K562 (cell line): ENCODE results near the gene LIX1. TPM values are rescaled to one million over a fixed set of nuclear protein-coding genes. Genes with fewer than 3 reads are reported as not detected.

ENCODE experiments used
- AFF1 ChIP-seq, 2 experiments: fragments of 450-650 bp; IDR thresholded peaks; 2 replicates each; pipeline ENCODE4 v1.6.1; 2018; ENCODE audit warnings: mild to moderate bottlenecking in 2 of 2, low read depth in 1 of 2; ENCODE audit not compliant: partially characterized antibody in 2 of 2
- ARID3A ChIP-seq: IDR thresholded peaks from 2 replicates; pipeline ENCODE4 v1.6.1; 2012; ENCODE audit warnings: low read depth, low read length, improper control_type of control experiment, borderline replicate concordance
- DPF2 ChIP-seq: fragments of 450-650 bp; IDR thresholded peaks from 2 replicates; pipeline ENCODE4 v1.6.1; 2016
- EP300 ChIP-seq: IDR thresholded peaks from 2 replicates; pipeline ENCODE4 v1.6.1; 2012; ENCODE audit warnings: low read length, improper control_type of control experiment
- GATA2 ChIP-seq: sonication (generic); formaldehyde crosslinking; IDR thresholded peaks from 2 replicates; pipeline ENCODE4 v1.4.0; 2020; ENCODE audit warnings: mild to moderate bottlenecking, missing genetic modification reagents
- MAFF ChIP-seq: IDR thresholded peaks from 2 replicates; pipeline ENCODE4 v1.6.1; 2012; ENCODE audit warnings: low read length, improper control_type of control experiment
- MNT ChIP-seq, 2 experiments: fragments of 450-650 bp; conservative IDR thresholded peaks; 2 replicates each; pipeline ENCODE4 v1.6.1; 2017; ENCODE audit warnings: mild to moderate bottlenecking in 2 of 2, moderate library complexity in 2 of 2
- NFE2 ChIP-seq: IDR thresholded peaks from 2 replicates; pipeline ENCODE4 v1.6.1; 2014; ENCODE audit warnings: antibody characterized with exemption, low read depth
- PRDM10 ChIP-seq: fragments of 450-650 bp; IDR thresholded peaks from 2 replicates; pipeline ENCODE4 v1.6.1; 2018; ENCODE audit not compliant: partially characterized antibody
- SP1 ChIP-seq: sonication (generic); formaldehyde crosslinking; IDR thresholded peaks from 2 replicates; pipeline ENCODE4 v1.8.1; 2022; ENCODE audit warnings: mild to moderate bottlenecking, missing genetic modification reagents
- TCF3 ChIP-seq: sonication (generic); formaldehyde crosslinking; IDR thresholded peaks from 2 replicates; pipeline ENCODE4 v1.4.0; 2020; ENCODE audit warnings: mild to moderate bottlenecking, missing genetic modification reagents
- ZNF592 ChIP-seq: fragments of 450-650 bp; IDR thresholded peaks from 2 replicates; pipeline ENCODE4 v1.6.1; 2017; ENCODE audit warnings: antibody characterized with exemption, mild to moderate bottlenecking
- polyA plus RNA-seq, 8 experiments: library from polyadenylated mRNA; depleted of rRNA in 4 of 8; stranded (reverse) in 5 of 8; unstranded in 3 of 8; fragments of >200 nt; fragmentation: Nextera tagmentation in 2 of 8; fragmentation: Illumina TruSeq in 1 of 8; extraction: Ambion mirVana in 2 of 8; extraction: Trizol in 1 of 8; gene quantifications; 2 replicates each; pipeline versions ENCODE4 v1.2.1 to v1.2.3, GENCODE V29; 2011 to 2014; ENCODE audit warnings: inconsistent platforms in 1 of 8, missing spikeins in 1 of 8
- total RNA-seq, 7 experiments: library from RNA; depleted of rRNA in 6 of 7; stranded (reverse); fragments of >200 nt in 6 of 7; fragmentation: Illumina TruSeq in 2 of 7; extraction: Trizol in 2 of 7; gene quantifications; 2 replicates each; pipeline versions ENCODE4 v1.2.1 to v1.2.3, GENCODE V29; 2011 to 2021; ENCODE audit warnings: low replicate concordance in 1 of 7

LIX1 gene
- total and polyA plus RNA-seq, 9 of the 15 experiments (the other 6 are each of a cell fraction or from before 2014, with no cell fraction given): 0.01 to 0.18 TPM; not detected in 7

DNA sequence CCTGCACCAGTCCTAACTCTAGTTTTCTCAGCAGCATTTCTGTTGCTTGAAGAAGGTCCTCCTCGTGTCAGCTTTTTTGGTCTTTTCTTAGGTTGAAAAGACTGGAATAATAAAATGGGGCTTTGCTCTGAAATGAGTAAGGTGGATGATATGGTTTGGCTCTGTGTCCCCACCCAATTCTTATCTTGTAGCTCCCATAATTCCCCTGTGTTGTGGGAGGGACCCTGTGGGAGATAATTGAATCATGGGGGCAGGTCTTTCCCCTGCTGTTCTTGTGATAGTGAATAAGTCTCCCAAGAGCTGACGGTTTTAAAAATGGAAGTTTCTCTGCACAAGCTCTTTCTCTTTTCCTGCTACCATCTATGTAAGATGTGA lies 53.6 kb downstream of the LIX1 start (continued):
- TF ChIP-seq SP1 (0 out of 2 replicates have a peak, but pooled peaks have one; percentile 27), MAFF (no peak), ARID3A (peak; percentile 58; the same call in 1 of the 2 replicates), NFE2 (0 out of 2 replicates have a peak, but pooled peaks have one; percentile 7), PRDM10 (peak; percentile 63), DPF2 (peak; percentile 65), TCF3 (CRISPR knock-in tag) (peak; percentile 25; the same call in 1 of the 2 replicates), MNT (conservative IDR thresholded peaks at IDR 0.05) (0 out of 4 replicates have a peak, but pooled peaks of 1 of the 2 experiments have one; percentile 16), GATA2 (peak; percentile 54; the same call in 1 of the 2 replicates), ZNF592 (0 out of 2 replicates have a peak, but pooled peaks have one; percentile 28), AFF1 (IDR thresholded peaks at IDR 0.05; ENCODE audit: low read depth in 1 of 2, partially characterized antibody in 2 of 2) (peak in 1 of 2 experiments; percentile 51), EP300 (peak; percentile 47)
